ENCODE results near the gene ADGRL1. TPM values are rescaled to one million over a fixed set of nuclear protein-coding genes. Genes with fewer than 3 reads are reported as not detected.

The ADGRL1 gene
- total RNA-seq, 1 experiment from 2014 or later = 117 TPM

DNA sequence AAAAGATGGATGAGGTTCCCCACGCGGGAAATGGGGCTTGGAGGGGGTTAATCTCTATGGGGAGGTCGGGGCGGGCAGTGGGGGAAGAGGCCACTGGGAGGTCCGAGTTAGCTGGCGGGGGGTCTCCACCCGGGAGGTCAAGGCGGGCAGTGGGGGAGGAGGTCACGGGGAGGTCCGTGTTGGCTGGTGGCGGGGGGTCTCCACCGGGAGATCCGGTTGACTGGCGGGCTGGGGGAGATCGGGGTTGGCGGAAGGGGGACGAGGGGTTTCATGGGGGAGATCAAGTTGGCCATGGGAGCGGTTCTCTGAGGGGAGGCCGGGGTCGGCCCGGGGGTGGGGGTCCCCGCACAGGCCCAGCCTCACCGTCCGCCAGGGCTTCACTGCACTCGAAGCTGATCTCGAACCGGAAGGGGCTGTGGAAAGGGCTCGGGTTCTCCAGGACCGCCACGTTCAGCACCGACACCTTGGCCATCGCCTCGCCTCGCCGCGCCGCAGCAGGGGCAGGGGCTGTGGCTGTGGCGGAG lies 69.9 kb downstream of the ADGRL1 start:
- peaks cover 14 to 23% (median 21%) of the 10 kb centered on the region in 3 experiments; a peak in 6 of 7 replicates for H3K36me3 Mint-ChIP-seq (ENCODE audit: insufficient read depth in 1 of 3, low read depth in 3 of 3)

More for the DNA sequence above, 69.9 kb downstream of the ADGRL1 start:
- Histone ChIP-seq H4K5ac (ENCODE audit: insufficient read length, low read depth, low read length) (no peak overlapping the region), H3K79me1 (ENCODE audit: insufficient read depth, low read depth, low read length, poor library complexity, severe bottlenecking) (peaks cover 6% of the 10 kb centered on the region), H4K91ac (ENCODE audit: insufficient read length, low read depth, low read length) (no peak overlapping the region), H3K9me3 (ENCODE audit: control insufficient read depth, low read depth, low read length) (no peaks in the 10 kb centered on the region), H4K8ac (replicated peaks; ENCODE audit: insufficient read length, low read depth, low read length) (no peak overlapping the region), H3K56ac (ENCODE audit: insufficient read length, low read depth, low read length) (no peak overlapping the region), H4K20me1 (ENCODE audit: control insufficient read depth, insufficient read depth, insufficient read length) (no peaks in the 10 kb centered on the region), H3K79me2 (ENCODE audit: insufficient read depth, low read length) (peaks cover 3% of the 10 kb centered on the region; the same call in 1 of the 2 replicates), H2AFZ (ENCODE audit: low read length) (no peak overlapping the region), H3K9ac (ENCODE audit: extremely low read depth, insufficient read length, low read length) (peak overlapping the region; percentile 75), H2AK5ac (ENCODE audit: insufficient read length, low read length) (no peak overlapping the region), H3K4me1 (ENCODE audit: insufficient read depth, low read length) (peaks cover 4% of the 10 kb centered on the region; the same call in 1 of the 2 replicates), H2BK12ac (ENCODE audit: insufficient read length, low read depth, low read length) (no peak overlapping the region), H3K18ac (ENCODE audit: insufficient read length, low read depth, low read length) (peak overlapping the region; percentile 80), H3K27ac (ENCODE audit: insufficient read length, low read depth, low read length) (no peak overlapping the region), H3K14ac (ENCODE audit: insufficient read depth, low read length) (peak overlapping the region; percentile 89), H3K4me2 (ENCODE audit: insufficient read depth, insufficient read length, low read length) (peak overlapping the region; percentile 77), H3K23me2 (ENCODE audit: insufficient read length, low read depth, low read length, poor library complexity, severe bottlenecking) (peaks cover 9% of the 10 kb centered on the region), H3K23ac (ENCODE audit: insufficient read length, low read depth, low read length) (no peak overlapping the region), H2BK20ac (ENCODE audit: low read depth, low read length, poor library complexity, severe bottlenecking) (no peak overlapping the region), H3K4ac (ENCODE audit: low read depth, low read length) (no peak overlapping the region), H3K27me3 (ENCODE audit: insufficient read depth, low read length) (no peaks in the 10 kb centered on the region), H2BK120ac (ENCODE audit: low read depth, low read length, poor library complexity, severe bottlenecking) (no peak overlapping the region), H2BK5ac (ENCODE audit: insufficient read length, low read length) (no peak overlapping the region), H3T11ph (ENCODE audit: low read length) (no peak overlapping the region), H2BK15ac (ENCODE audit: low read depth, low read length) (no peak overlapping the region)
- Mint-ChIP-seq H3K9me3 (no peaks in the 10 kb centered on the region), H3K4me1 (peaks cover 16 to 22% of the 10 kb centered on the region in 2 experiments), H3K27ac (peak overlapping the region in 2 of 3 experiments; percentile 21 to 64; a peak in 2 of 7 replicates), H3K27me3 (ENCODE audit: low read depth) (no peaks in the 10 kb centered on the region), H3K4me3 (peak overlapping the region; percentile 84 to 94)
- no peak for DNase-seq
- no CpG with 5 or more reads among the region's 38 CpGs for WGBS (ENCODE audit: extremely low coverage, insufficient read length, low lambda C conversion rate)
- TF ChIP-seq, protein P1, sequence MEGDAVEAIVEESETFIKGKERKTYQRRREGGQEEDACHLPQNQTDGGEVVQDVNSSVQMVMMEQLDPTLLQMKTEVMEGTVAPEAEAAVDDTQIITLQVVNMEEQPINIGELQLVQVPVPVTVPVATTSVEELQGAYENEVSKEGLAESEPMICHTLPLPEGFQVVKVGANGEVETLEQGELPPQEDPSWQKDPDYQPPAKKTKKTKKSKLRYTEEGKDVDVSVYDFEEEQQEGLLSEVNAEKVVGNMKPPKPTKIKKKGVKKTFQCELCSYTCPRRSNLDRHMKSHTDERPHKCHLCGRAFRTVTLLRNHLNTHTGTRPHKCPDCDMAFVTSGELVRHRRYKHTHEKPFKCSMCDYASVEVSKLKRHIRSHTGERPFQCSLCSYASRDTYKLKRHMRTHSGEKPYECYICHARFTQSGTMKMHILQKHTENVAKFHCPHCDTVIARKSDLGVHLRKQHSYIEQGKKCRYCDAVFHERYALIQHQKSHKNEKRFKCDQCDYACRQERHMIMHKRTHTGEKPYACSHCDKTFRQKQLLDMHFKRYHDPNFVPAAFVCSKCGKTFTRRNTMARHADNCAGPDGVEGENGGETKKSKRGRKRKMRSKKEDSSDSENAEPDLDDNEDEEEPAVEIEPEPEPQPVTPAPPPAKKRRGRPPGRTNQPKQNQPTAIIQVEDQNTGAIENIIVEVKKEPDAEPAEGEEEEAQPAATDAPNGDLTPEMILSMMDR (conservative IDR thresholded peaks at IDR 0.05) = no peak

All from H9 (cell line).